Gastrocnemius medialis (tissue), 4 donors: ENCODE data around the gene WHRN. TPM values are rescaled to one million over a fixed set of nuclear protein-coding genes. Genes with fewer than 3 reads are reported as not detected.

Experiments used
- ATAC-seq, 2 donors: fragments of 150-250 bp; one replicate each; pipeline ENCODE4 v1.9.1; 2016
- DNase-seq, 2 donors: peaks; one replicate each; pipeline ENCODE4 v3.0.0-alpha.2; 2019
- H3K27ac ChIP-seq, 4 donors: fragments of 200-600 bp; sonication (generic); 1 replicate in 1 of 4; 2 replicates in 3 of 4; pipeline ENCODE4 v1.5.1; 2016 to 2018; ENCODE audit warnings: mild to moderate bottlenecking in 2 of 4, moderate library complexity in 1 of 4
- H3K27me3 ChIP-seq, 3 donors: fragments of 200-600 bp; sonication (generic) in 2 of 3; 1 replicate in 1 of 3; 2 replicates in 2 of 3; pipeline versions ENCODE4 v1.5.1 to v1.6.0; 2016 to 2019; ENCODE audit warnings: mild to moderate bottlenecking in 1 of 3, moderate library complexity in 1 of 3
- H3K36me3 ChIP-seq, 2 donors: fragments of 200-600 bp; sonication (generic) in 1 of 2; one replicate each; pipeline ENCODE4 v1.5.1; 2017 to 2018
- H3K4me1 ChIP-seq, 2 donors: fragments of 200-600 bp; sonication (generic) in 1 of 2; one replicate each; pipeline ENCODE4 v1.5.1; 2016 to 2017; ENCODE audit warnings: mild to moderate bottlenecking in 2 of 2
- H3K4me3 ChIP-seq, 4 donors: fragments of 200-600 bp; sonication (generic) in 3 of 4; 1 replicate in 1 of 4; 2 replicates in 3 of 4; pipeline ENCODE4 v1.5.1; 2016 to 2019; ENCODE audit warnings: mild to moderate bottlenecking in 2 of 4
- H3K9me3 ChIP-seq, 3 donors: fragments of 200-600 bp; sonication (generic) in 2 of 3; 1 replicate in 1 of 3; 2 replicates in 2 of 3; pipeline ENCODE4 v1.5.1; 2016 to 2019
- CTCF ChIP-seq, 5 experiments: fragments of 450-650 bp in 3 of 5; fragments of 200-600 bp in 2 of 5; sonication (generic) in 2 of 5; IDR thresholded peaks in 4 of 5; conservative IDR thresholded peaks in 1 of 5; 1 replicate in 4 of 5; 2 replicates in 1 of 5; pipeline ENCODE4 v1.5.1; 2016 to 2019; ENCODE audit warnings: antibody characterized with exemption in 5 of 5, mild to moderate bottlenecking in 3 of 5, moderate library complexity in 3 of 5
- POLR2A ChIP-seq, 2 donors: fragments of 450-650 bp; IDR thresholded peaks; one replicate each; pipeline ENCODE4 v1.6.1; 2017; ENCODE audit warnings: antibody characterized with exemption in 2 of 2, mild to moderate bottlenecking in 2 of 2, moderate library complexity in 2 of 2
- in situ Hi-C, 4 donors: fragments of 200-750 bp; cut with MboI; loops; one replicate each; pipeline versions ENCODE4 v1.15.0 to v1.8.0; 2017; ENCODE audit warnings: low sequenced_read_pairs in 4 of 4
- intact Hi-C: fragments of 100-400 bp; cut with DNase I; formaldehyde crosslinking; loops from one replicate; pipeline ENCODE4 v1.15.1; 2023; ENCODE audit warnings: low total_unique reads
- total RNA-seq, 4 donors: library from RNA; depleted of rRNA; stranded (reverse); fragments of >200 nt; gene quantifications; one replicate each; pipeline versions ENCODE4 v1.1.0 to v1.2.3, GENCODE V29; 2016

WHRN gene
- total RNA-seq, 4 donors from 2014 or later, result 0.16 to 0.18 TPM; not detected in 2

- Histone ChIP-seq H3K9me3 (no peaks in the 10 kb centered on the region), H3K4me3 (no peak overlapping the region), H3K27me3 (no peaks in the 10 kb centered on the region), H3K36me3 (no peaks in the 10 kb centered on the region), H3K27ac (no peak overlapping the region), H3K4me1 (no peaks in the 10 kb centered on the region)
- ATAC-seq (no peak), DNase-seq (no peak)
- intact Hi-C loops (no loop called here), in situ Hi-C loops (no loop called here)
- TF ChIP-seq POLR2A (IDR thresholded peaks at IDR 0.05), result no peak
- no peak for TF ChIP-seq CTCF (IDR thresholded peaks at IDR 0.05 in 4 of 5, conservative IDR thresholded peaks at IDR 0.05 in 1 of 5)
Measured at GRCh38 chr9:114454652-114455051, 50.6 kb downstream of the WHRN start.

GRCh38 chr9:114452219-114453165 is 52.8 kb downstream of the WHRN start:
- no peaks in the 10 kb centered on the region for H3K4me1 ChIP-seq
- intact Hi-C loops (no loop called here), in situ Hi-C loops (no loop called here)
- DNase-seq (no peak), ATAC-seq (no peak)
- no peaks in the 10 kb centered on the region for H3K36me3 ChIP-seq
- no peak overlapping the region for H3K4me3 ChIP-seq
- H3K27me3 ChIP-seq, result no peaks in the 10 kb centered on the region
- TF ChIP-seq POLR2A (IDR thresholded peaks at IDR 0.05) (no peak), CTCF (IDR thresholded peaks at IDR 0.05 in 4 of 5, conservative IDR thresholded peaks at IDR 0.05 in 1 of 5) (no peak)
- H3K27ac ChIP-seq, result no peak overlapping the region
- no peaks in the 10 kb centered on the region for H3K9me3 ChIP-seq

GRCh38 chr9:114451707-114452031 is 53.6 kb downstream of the WHRN start:
- H3K27ac ChIP-seq, result no peak overlapping the region

GRCh38 chr9:114450833-114451706 is 54.2 kb downstream of the WHRN start:
- Histone ChIP-seq H3K9me3 (no peaks in the 10 kb centered on the region), H3K27ac (no peak overlapping the region), H3K4me3 (no peak overlapping the region), H3K27me3 (no peaks in the 10 kb centered on the region), H3K36me3 (no peaks in the 10 kb centered on the region), H3K4me1 (no peaks in the 10 kb centered on the region)
- in situ Hi-C loops, result no loop called here
- intact Hi-C loops, result no loop called here
- DNase-seq (no peak), ATAC-seq (no peak)
- TF ChIP-seq POLR2A (IDR thresholded peaks at IDR 0.05) (no peak), CTCF (IDR thresholded peaks at IDR 0.05 in 4 of 5, conservative IDR thresholded peaks at IDR 0.05 in 1 of 5) (no peak)

More at GRCh38 chr9:114451707-114452031, 53.6 kb downstream of the WHRN start:
- TF ChIP-seq POLR2A (IDR thresholded peaks at IDR 0.05), result no peak
- TF ChIP-seq CTCF (IDR thresholded peaks at IDR 0.05 in 4 of 5, conservative IDR thresholded peaks at IDR 0.05 in 1 of 5), result no peak
- no peak for DNase-seq
- Histone ChIP-seq H3K4me3 (no peak overlapping the region), H3K27me3 (no peaks in the 10 kb centered on the region), H3K9me3 (no peaks in the 10 kb centered on the region), H3K36me3 (no peaks in the 10 kb centered on the region), H3K4me1 (no peaks in the 10 kb centered on the region)
- intact Hi-C loops (no loop called here), in situ Hi-C loops (no loop called here)
- ATAC-seq, result no peak
